Aorta (tissue), 5 donors: ENCODE measurements around the gene IL16. TPM values are rescaled to one million over a fixed set of nuclear protein-coding genes. Genes with fewer than 3 reads are reported as not detected.

Experiments
- ATAC-seq: fragments of 200-7000 bp; cut with Tn5 transposase; one replicate; pipeline ENCODE4 v1.9.1; 2022; ENCODE audit warnings: moderate library complexity; ENCODE audit not compliant: low FRiP score
- DNase-seq, 2 donors: peaks; one replicate each; pipeline ENCODE4 v3.0.0-alpha.2; 2020
- H3K27ac ChIP-seq, 2 donors: one replicate each; pipeline ENCODE4 v1.5.1; 2013; ENCODE audit warnings: low read length in 2 of 2, mild to moderate bottlenecking in 2 of 2, moderate library complexity in 2 of 2, control low read depth in 1 of 2, inconsistent platforms in 1 of 2, low read depth in 1 of 2
- H3K27me3 ChIP-seq, 2 donors: one replicate each; pipeline ENCODE4 v1.6.1; 2013; ENCODE audit warnings: control low read depth in 1 of 2, low read length in 1 of 2, mild to moderate bottlenecking in 1 of 2, moderate library complexity in 1 of 2; ENCODE audit not compliant: insufficient read depth in 2 of 2, control insufficient read depth in 1 of 2
- H3K36me3 ChIP-seq, 2 donors: one replicate each; pipeline ENCODE4 v1.6.1; 2013; ENCODE audit warnings: control low read depth in 1 of 2, low read length in 1 of 2, mild to moderate bottlenecking in 1 of 2; ENCODE audit not compliant: insufficient read depth in 2 of 2, control insufficient read depth in 1 of 2
- H3K4me1 ChIP-seq, 2 donors: one replicate each; pipeline ENCODE4 v1.6.1; 2013; ENCODE audit warnings: low read length in 2 of 2, control low read depth in 1 of 2, mild to moderate bottlenecking in 1 of 2, moderate library complexity in 1 of 2; ENCODE audit not compliant: insufficient read depth in 2 of 2, control insufficient read depth in 1 of 2
- H3K4me3 ChIP-seq, 2 donors: one replicate each; pipeline ENCODE4 v1.5.1; 2013; ENCODE audit warnings: low read length in 2 of 2, control low read depth in 1 of 2, mild to moderate bottlenecking in 1 of 2
- H3K9me3 ChIP-seq: one replicate; pipeline ENCODE4 v1.6.1; 2013; ENCODE audit warnings: mild to moderate bottlenecking, low read length; ENCODE audit not compliant: control insufficient read depth
- WGBS, 2 donors: extraction: QIAGEN DNeasy Blood & Tissue Kit; methylation state at CpG; one replicate each; pipeline ENCODE4 v1.1.7; 2013; 5-methylcytosine and 5-hydroxymethylcytosine counted together
- intact Hi-C, 2 donors: fragments of 100-400 bp; cut with DNase I; formaldehyde crosslinking; loops; one replicate each; pipeline versions ENCODE4 v1.14.2 to v1.15.0; 2022
- polyA plus RNA-seq, 2 donors: library from polyadenylated mRNA; stranded (reverse); fragments of 200-250 nt; gene quantifications; one replicate each; pipeline ENCODE4 v1.2.3, GENCODE V29; 2013
- total RNA-seq, 2 donors: library from RNA; stranded (reverse); fragmentation: NEBNext Ultra II Directional; extraction: Animal tissue kit (Norgen Biotek cat#: 25700); gene quantifications; one replicate each; pipeline ENCODE4 v1.2.1, GENCODE V29; 2021
- donor health status: healthy with polysubstance abuse.
- donor health status: Bipolar disorder and iron deficiency.
- donor health status: DM: no; HTN: no; CAD: no.
- donor health status: DM: no; HTN: no; CAD: no.
- donor health status: DM: yes; HTN: yes; CAD: no.

The IL16 gene
- total and polyA plus RNA-seq, 4 donors = 5.3 to 19.5 (median 7.8) TPM

DNA sequence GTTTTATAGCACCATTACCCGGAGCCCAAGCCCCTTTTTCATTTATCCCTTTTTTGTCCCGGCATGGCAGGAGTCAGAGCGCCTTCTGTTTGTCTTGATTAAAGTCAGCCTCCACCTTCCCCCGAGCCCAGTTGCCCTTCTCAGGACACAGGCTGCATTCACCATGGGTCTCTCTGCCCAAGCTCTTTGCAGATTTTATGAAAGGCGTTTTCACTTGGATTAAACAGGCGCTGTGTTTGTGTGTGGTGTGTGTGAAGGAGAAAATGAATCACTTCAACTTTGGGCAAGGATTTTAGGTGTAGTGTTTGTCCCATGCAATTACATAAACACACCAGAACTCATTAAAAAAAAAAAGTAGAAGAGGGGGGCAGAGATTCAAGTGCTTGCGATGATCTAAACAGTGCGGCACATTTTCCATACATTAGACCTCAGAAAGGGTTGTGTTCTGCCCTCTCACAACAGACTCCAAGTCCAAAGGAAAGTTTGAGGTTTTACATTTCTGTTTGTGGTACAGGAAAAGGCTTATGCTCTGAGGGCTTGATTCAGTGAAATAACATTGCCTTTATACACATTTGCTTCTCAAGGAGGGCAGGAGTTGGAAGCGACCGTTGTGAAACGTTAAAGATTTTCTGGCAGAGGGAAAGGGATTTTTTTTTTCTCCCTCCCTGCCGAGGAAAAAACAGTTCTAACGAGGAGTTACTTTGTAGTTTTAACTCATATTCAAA is 14.5 kb upstream of the IL16 start:
- Histone ChIP-seq H3K4me3 (no peak overlapping the region), H3K9me3 (no peaks in the 10 kb centered on the region), H3K27ac (no peak overlapping the region), H3K4me1 (no peaks in the 10 kb centered on the region), H3K36me3 (no peaks in the 10 kb centered on the region), H3K27me3 (no peaks in the 10 kb centered on the region)
- DNase-seq (peak in 1 of 2 donors; percentile 50), ATAC-seq (no peak)
- intact Hi-C loops = no loop called here
- 10 to 11% methylated on average over 13 of the region's 13 CpGs for WGBS, 2 donors

DNA sequence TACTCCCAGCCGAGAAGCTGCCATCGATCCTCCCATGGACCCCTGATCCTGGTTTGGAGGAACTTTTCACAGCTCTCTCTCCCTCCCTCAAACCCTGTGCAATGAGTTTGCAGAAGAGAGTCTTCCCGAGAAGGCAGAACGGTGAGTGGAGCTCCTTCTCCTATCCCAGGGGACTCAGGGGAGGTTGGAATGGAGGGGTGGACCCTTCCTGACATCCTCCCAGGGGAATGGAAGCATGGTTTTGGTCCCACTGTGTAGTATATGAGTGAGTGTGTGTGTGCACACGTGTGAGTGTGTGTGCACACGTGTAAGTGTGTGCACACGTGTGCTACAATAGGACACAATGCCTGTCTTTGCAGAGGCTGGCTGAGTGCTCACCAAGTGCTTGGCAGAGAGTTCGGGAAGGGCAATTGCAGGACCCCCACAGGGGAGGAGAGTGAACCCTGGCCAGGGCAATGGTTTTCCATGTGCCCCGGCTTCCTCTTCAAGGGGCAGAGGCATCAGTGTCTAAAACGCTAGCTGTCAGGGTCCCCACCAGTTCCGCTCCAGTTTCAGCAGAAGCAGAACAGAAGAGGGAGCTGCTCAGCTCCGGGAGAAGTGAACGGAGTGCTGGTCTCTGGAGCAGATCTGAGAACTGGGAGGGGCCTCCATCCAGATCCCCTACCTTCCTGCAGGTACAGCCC is 13.8 kb upstream of the IL16 start:
- Histone ChIP-seq H3K27me3 (no peaks in the 10 kb centered on the region), H3K27ac (no peak overlapping the region), H3K4me1 (no peaks in the 10 kb centered on the region), H3K36me3 (no peaks in the 10 kb centered on the region), H3K4me3 (no peak overlapping the region), H3K9me3 (no peaks in the 10 kb centered on the region)
- ATAC-seq = peak; percentile 78
- WGBS, 2 donors = 12 to 14% methylated on average over 13 of the region's 13 CpGs
- intact Hi-C loops = no loop called here
- peak; percentile 50 to 61 for DNase-seq

DNA sequence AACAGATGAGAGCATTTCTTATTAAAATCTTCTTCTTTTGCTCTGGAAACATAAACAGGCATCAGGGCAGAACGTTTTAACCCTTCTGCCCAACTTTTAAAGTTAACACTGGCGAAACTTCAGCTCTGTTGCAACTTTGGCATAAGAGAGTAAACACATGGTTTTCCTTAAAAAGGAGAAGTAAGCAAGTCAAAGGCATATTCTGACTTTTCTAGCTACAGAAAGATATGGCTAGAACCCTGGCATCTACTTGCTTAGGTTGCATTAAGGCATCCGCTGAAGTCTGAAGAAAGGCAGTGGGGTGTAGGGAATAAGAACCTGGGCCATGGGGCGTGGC is 13.3 kb upstream of the IL16 start:
- DNase-seq (no peak), ATAC-seq (no peak)

DNA sequence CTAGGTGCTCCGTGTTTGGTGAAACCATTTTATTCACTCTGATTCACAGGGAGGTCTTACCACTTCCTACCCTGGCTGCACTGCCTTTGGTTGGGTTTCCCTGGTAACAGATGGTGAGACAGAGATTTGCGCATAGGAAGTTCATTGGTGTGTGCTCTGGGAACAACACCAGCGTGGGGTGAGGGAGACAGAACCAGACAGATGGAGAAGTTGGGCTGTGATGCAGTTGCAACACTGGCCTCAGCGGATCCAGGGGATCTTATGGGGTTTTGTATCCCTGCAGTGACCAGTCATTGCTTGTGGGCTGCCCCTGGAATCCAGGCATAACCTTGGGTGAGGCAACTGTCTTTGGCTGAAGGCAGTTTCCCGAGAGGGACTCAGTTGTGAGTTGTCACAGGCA is 12.5 kb upstream of the IL16 start:
- WGBS, 2 donors = 83 to 84% methylated on average over 5 of the region's 5 CpGs
- intact Hi-C loops = no loop called here
- ATAC-seq (peak; percentile 11), DNase-seq (no peak)
- H3K36me3 ChIP-seq = no peaks in the 10 kb centered on the region
- no peak overlapping the region for H3K4me3 ChIP-seq
- H3K27ac ChIP-seq = no peak overlapping the region
- H3K4me1 ChIP-seq = no peaks in the 10 kb centered on the region
- no peaks in the 10 kb centered on the region for H3K9me3 ChIP-seq
- no peaks in the 10 kb centered on the region for H3K27me3 ChIP-seq

More for the DNA sequence above, 13.3 kb upstream of the IL16 start:
- Histone ChIP-seq H3K36me3 (no peaks in the 10 kb centered on the region), H3K4me3 (no peak overlapping the region), H3K27me3 (no peaks in the 10 kb centered on the region), H3K4me1 (no peaks in the 10 kb centered on the region), H3K27ac (no peak overlapping the region), H3K9me3 (no peaks in the 10 kb centered on the region)
- intact Hi-C loops = no loop called here
- 69 to 73% methylated on average over 4 of the region's 4 CpGs for WGBS, 2 donors

DNA sequence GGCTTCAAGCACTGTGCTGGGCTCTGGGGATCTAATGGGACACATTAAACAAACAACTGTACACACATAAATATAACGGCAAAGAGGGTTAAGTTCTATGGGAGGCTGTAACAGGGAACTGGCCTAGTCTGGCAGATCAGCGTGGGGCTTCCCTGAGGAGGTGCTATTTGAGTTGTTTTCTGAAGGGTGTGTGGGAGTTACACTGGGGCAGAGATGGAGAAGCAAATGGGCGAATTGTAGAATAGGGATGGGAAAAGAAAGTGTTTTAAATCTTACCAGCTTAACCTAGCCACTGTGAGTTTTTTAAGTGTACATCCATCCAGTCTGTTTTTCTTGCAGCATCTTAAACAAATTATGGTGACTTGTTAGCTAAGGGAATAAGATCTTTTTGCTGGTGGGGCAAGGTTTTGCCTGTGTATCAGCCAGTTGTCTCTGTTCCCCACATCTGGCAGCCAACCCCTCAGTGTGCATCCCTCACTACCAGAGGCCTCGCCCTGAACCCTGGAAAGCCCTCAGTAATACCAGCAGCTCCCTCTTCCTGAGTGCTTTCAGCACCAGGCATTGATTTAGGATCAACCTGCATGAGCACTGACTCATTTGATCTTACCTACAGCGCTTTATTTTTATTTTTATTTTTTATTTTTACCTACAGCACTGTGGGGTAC is 10.9 kb upstream of the IL16 start:
- no peak for DNase-seq
- H3K36me3 ChIP-seq = no peaks in the 10 kb centered on the region
- no peak overlapping the region for H3K4me3 ChIP-seq
- WGBS, 2 donors = 89 to 90% methylated on average over 5 of the region's 5 CpGs
- no peak for ATAC-seq
- no peaks in the 10 kb centered on the region for H3K4me1 ChIP-seq
- H3K27ac ChIP-seq = no peak overlapping the region
- intact Hi-C loops = no loop called here
- no peaks in the 10 kb centered on the region for H3K27me3 ChIP-seq
- no peaks in the 10 kb centered on the region for H3K9me3 ChIP-seq

DNA sequence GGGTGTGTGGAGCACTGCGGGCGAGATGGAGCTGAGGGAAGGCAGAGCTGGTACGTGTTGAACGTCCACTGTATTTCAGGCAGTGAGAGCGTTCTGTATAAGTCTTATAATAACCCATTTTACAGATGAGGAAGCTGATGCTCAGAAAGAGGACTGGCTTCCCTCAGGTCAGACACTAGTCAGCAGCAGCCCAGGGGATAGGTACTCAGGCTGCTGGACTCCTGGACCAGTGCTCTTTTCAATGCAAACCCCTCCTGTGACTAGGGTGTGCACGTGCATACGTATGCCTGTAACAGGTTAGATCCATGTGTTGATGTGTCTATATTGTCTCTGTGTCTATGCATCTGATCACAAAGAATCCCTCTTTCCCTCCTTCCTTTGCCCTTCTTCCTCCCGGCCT is 8.3 kb upstream of the IL16 start:
- Histone ChIP-seq H3K4me3 (no peak overlapping the region), H3K9me3 (no peaks in the 10 kb centered on the region), H3K36me3 (no peaks in the 10 kb centered on the region), H3K27ac (no peak overlapping the region), H3K4me1 (no peaks in the 10 kb centered on the region), H3K27me3 (no peaks in the 10 kb centered on the region)
- intact Hi-C loops = no loop called here
- ATAC-seq = no peak
- no peak for DNase-seq
- WGBS, 2 donors = 92 to 93% methylated on average over 8 of the region's 8 CpGs

DNA sequence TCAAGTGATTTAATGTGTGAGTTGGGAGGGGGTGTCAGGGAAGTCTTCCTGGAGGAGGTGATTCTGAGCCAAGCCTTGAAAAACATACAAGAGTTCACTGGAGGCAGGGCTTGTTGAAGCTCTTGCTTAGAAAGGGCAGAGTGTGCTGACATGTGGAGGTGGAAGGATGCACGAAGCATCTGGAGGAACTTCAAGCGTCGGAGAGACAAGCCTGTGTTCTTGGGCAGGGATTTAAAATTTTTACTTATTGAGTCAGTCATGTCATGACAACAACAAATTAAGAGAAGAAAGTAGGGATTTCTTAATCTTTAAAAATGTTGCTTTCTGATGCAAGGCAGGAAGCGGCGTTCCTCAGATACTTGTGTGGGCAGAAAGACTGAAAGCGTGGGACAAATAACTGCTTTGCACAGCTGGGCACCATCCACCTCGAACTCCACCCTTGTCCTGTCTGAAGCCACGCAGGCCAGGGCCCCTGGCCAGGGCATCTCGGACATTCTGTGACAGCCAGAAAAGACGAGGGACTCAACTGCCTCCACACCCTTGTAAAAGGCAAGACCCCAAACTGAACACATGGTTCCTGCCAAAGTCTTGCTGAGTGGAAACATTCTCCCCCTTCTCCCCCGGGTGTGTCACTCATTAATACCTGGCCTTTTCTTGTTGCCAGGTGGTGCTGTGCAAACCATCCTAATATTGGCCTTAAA is 6.9 kb upstream of the IL16 start:
- no peak for DNase-seq
- WGBS, 2 donors = 43 to 50% methylated on average over 11 of the region's 11 CpGs
- intact Hi-C loops = no loop called here

DNA sequence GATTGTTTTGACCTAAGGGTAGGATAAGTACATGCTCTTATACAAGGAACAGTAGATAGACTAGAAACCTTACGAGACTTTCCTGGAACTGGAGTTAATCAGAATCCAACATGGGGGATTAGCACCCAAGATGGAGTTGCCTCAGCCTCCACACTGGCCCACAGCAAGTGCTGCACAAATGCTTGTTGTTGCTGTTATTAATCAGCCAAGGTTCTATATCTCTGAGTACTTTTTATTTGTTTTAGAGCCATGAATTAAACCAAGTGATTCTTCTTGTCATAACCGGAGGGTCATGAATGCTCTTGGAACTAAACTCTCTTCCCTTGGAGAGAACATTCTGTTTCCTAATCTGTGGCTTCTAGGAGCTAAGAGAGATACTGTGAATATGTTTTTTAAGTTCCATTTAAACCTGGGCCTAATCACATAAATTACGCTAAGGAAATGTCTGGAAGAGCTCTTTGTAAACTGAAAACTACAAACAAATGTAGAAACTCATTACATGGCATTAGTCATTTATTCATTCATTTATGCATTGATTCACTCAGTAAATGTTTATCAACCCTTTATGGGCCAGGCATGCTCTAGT is 5.7 kb upstream of the IL16 start:
- WGBS, 2 donors = 87 to 94% methylated on average over 3 of the region's 3 CpGs
- H3K9me3 ChIP-seq = no peaks in the 10 kb centered on the region
- H3K4me3 ChIP-seq = no peak overlapping the region
- no peak for DNase-seq
- no peaks in the 10 kb centered on the region for H3K4me1 ChIP-seq
- ATAC-seq = peak; percentile 54
- H3K27me3 ChIP-seq = no peaks in the 10 kb centered on the region
- no peaks in the 10 kb centered on the region for H3K36me3 ChIP-seq
- intact Hi-C loops = no loop called here
- H3K27ac ChIP-seq = no peak overlapping the region

More for the DNA sequence above, 6.9 kb upstream of the IL16 start:
- peak; percentile 58 for ATAC-seq
- Histone ChIP-seq H3K27me3 (no peaks in the 10 kb centered on the region), H3K9me3 (no peaks in the 10 kb centered on the region), H3K36me3 (no peaks in the 10 kb centered on the region), H3K4me3 (no peak overlapping the region), H3K27ac (no peak overlapping the region), H3K4me1 (no peaks in the 10 kb centered on the region)
